ENCODE measurements around the gene PTPRC. TPM values are rescaled to one million over a fixed set of nuclear protein-coding genes. Genes with fewer than 3 reads are reported as not detected.
A peak's percentile ranks its signal among the peaks of the same experiment; 100 is the strongest.

PTPRC gene
- total RNA-seq, 1 donor from 2014 or later, result not detected

DNA sequence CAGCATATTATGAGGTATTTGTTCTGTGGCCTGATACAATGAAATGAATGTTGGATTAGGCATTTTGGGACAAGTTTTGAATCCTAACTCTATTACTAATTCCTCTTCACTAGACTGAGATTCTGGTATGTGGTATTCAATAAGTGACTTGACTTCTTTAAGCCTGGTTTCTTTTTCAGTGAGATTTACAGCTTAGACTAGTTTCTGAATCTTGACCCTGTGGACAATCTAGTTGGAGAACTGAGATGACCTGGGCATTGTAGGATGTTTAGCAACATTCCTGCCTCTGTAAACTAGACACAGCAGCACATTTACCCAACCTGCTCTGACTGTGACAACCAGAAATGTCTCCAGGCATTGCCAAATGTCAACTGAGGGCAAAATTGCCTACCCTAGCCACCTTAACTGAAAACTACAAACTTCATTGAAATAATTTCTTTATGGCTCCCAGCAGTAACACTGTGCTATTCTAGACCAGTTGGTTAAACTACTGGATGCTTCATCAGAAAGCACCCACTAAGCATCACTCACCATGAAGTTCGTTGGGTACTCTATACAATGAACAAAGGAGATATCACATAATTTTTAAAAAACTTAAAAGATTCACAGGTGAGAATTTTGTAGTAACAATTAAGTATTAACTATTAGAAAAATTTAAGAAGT lies 16.8 kb downstream of the PTPRC start:
- H3K4me3 Mint-ChIP-seq (ENCODE audit: unreplicated experiment), result no peak overlapping the region
- H3K27ac Mint-ChIP-seq (ENCODE audit: unreplicated experiment), result no peak overlapping the region
- TF ChIP-seq, protein P1, sequence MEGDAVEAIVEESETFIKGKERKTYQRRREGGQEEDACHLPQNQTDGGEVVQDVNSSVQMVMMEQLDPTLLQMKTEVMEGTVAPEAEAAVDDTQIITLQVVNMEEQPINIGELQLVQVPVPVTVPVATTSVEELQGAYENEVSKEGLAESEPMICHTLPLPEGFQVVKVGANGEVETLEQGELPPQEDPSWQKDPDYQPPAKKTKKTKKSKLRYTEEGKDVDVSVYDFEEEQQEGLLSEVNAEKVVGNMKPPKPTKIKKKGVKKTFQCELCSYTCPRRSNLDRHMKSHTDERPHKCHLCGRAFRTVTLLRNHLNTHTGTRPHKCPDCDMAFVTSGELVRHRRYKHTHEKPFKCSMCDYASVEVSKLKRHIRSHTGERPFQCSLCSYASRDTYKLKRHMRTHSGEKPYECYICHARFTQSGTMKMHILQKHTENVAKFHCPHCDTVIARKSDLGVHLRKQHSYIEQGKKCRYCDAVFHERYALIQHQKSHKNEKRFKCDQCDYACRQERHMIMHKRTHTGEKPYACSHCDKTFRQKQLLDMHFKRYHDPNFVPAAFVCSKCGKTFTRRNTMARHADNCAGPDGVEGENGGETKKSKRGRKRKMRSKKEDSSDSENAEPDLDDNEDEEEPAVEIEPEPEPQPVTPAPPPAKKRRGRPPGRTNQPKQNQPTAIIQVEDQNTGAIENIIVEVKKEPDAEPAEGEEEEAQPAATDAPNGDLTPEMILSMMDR (IDR thresholded peaks at IDR 0.05; ENCODE audit: unreplicated experiment), result no peak
- H3K9me3 Mint-ChIP-seq (ENCODE audit: unreplicated experiment), result no peaks in the 10 kb centered on the region
- no peaks in the 10 kb centered on the region for H3K36me3 Mint-ChIP-seq (ENCODE audit: low read depth, unreplicated experiment)
- peaks cover 2% of the 10 kb centered on the region for H3K27me3 Mint-ChIP-seq (ENCODE audit: unreplicated experiment)
- H3K4me1 Mint-ChIP-seq (ENCODE audit: unreplicated experiment), result peaks cover 8% of the 10 kb centered on the region
- DNase-seq (ENCODE audit: low spot score), result no peak

DNA sequence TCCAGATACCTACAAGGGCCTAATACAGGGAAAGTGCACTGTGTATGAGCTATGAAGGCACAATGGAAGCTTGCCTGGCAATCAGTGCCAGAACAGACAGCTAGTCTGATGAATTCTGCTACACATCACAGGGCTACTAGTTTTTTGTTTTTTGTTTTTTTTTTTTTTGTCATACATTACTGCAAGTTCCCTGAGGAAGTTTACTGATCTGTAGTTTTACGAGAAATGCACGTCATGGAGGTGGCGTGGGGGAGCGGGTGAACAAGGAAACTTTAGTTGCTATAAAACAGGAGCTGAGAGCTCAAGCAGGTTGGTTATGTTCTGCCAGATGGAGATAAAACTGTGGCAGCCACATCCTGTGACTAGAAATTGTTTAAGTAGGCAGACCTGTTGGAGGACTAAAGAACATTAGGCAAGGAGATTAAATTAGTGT lies 17.7 kb downstream of the PTPRC start:
- DNase-seq (ENCODE audit: low spot score), result no peak
- Mint-ChIP-seq H3K9me3 (ENCODE audit: unreplicated experiment) (no peaks in the 10 kb centered on the region), H3K36me3 (ENCODE audit: low read depth, unreplicated experiment) (no peaks in the 10 kb centered on the region), H3K27ac (ENCODE audit: unreplicated experiment) (peak overlapping the region; percentile 59), H3K4me1 (ENCODE audit: unreplicated experiment) (peaks cover 8% of the 10 kb centered on the region), H3K27me3 (ENCODE audit: unreplicated experiment) (peaks cover 2% of the 10 kb centered on the region), H3K4me3 (ENCODE audit: unreplicated experiment) (no peak overlapping the region)
- TF ChIP-seq, protein P1 (IDR thresholded peaks at IDR 0.05; ENCODE audit: unreplicated experiment), result no peak

DNA sequence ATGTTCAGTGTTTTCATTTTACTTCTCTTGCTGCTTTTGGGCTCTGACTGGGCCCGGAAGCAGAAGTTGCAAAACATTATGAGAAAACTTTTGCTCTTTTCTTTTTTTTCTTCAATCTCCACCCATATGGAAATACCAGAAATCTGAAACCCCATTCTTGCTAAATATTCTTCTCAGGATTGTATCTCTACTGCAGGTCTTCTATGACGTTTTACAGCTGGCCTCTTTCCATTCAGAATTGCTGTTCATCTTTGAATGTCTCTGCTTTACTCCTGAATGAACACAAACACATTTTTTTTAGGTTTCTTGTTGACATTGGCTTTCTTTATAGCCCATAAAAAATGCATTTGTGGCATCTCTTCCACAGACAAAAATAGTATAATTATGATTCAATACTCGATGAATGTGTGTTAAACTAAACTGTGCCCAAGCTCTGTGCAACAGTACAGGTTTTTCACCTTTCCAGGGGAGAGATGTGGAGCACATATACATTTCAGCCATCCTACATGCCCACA lies 18.8 kb downstream of the PTPRC start:
- no peak overlapping the region for H3K4me3 Mint-ChIP-seq (ENCODE audit: unreplicated experiment)
- H3K27ac Mint-ChIP-seq (ENCODE audit: unreplicated experiment), result no peak overlapping the region
- H3K9me3 Mint-ChIP-seq (ENCODE audit: unreplicated experiment), result no peaks in the 10 kb centered on the region
- no peak for DNase-seq (ENCODE audit: low spot score)
- TF ChIP-seq, protein P1 (IDR thresholded peaks at IDR 0.05; ENCODE audit: unreplicated experiment), result no peak
- no peaks in the 10 kb centered on the region for H3K27me3 Mint-ChIP-seq (ENCODE audit: unreplicated experiment)
- H3K4me1 Mint-ChIP-seq (ENCODE audit: unreplicated experiment), result peaks cover 8% of the 10 kb centered on the region
- H3K36me3 Mint-ChIP-seq (ENCODE audit: low read depth, unreplicated experiment), result no peaks in the 10 kb centered on the region

DNA sequence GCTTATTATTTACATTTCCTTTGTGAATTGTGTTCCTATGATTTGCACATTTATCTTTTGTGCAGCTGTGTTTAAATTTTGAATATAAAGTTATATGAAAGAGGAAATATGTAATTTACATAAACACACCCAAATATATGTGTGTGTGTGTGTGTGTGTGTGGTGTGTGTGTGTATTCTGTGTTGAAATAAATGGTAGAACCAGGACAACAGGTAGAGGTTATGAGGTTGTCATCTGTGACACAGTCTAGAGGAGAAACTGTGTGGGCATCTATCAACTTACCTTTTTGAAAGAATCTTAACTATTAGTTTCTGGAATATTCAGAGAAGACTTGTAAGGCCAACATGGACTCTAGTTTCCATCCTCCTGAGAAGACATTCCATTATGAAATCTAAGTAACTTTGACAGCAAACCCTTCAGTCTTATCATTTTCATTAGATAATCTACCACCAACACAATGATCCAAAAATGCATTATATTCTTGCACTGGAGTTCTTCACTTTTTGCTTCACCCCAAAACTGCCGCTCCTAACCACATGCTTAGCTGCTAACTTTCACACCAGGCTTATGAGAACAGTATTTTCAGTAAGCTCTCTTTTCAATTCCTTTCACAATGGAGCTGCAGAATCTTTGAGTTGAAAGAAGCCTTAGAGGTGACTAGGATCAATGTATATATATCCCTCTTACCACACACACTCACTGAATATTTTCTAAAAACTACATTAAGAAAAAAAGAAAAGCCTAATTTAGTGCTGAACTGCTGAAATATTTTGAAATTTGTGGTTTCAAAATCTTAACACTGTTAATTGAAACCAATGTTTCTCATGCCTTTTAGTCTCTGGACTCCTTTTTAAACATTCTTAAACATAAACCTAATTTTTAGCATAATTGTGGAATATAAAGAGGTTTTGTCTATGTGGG lies 21.8 kb downstream of the PTPRC start:
- H3K4me3 Mint-ChIP-seq (ENCODE audit: unreplicated experiment), result no peak overlapping the region
- DNase-seq (ENCODE audit: low spot score), result no peak
- H3K9me3 Mint-ChIP-seq (ENCODE audit: unreplicated experiment), result no peaks in the 10 kb centered on the region
- H3K27me3 Mint-ChIP-seq (ENCODE audit: unreplicated experiment), result no peaks in the 10 kb centered on the region
- TF ChIP-seq, protein P1 (IDR thresholded peaks at IDR 0.05; ENCODE audit: unreplicated experiment), result no peak
- H3K36me3 Mint-ChIP-seq (ENCODE audit: low read depth, unreplicated experiment), result no peaks in the 10 kb centered on the region
- H3K27ac Mint-ChIP-seq (ENCODE audit: unreplicated experiment), result no peak overlapping the region
- peaks cover 8% of the 10 kb centered on the region for H3K4me1 Mint-ChIP-seq (ENCODE audit: unreplicated experiment)
